HEK293 (cell line): Measurements from ENCODE around the gene PACS1.

Source experiments
- BCL11B ChIP-seq: fragments of 450-650 bp; formaldehyde crosslinking; IDR thresholded peaks from 2 replicates; pipeline ENCODE4 v1.5.1; 2016; ENCODE audit warnings: low read depth, missing biosample characterization, missing genetic modification characterization
- BCL6B ChIP-seq: fragments of 450-650 bp; formaldehyde crosslinking; IDR thresholded peaks from 2 replicates; pipeline ENCODE4 v1.5.1; 2017; ENCODE audit warnings: missing biosample characterization, missing genetic modification characterization
- KLF9 ChIP-seq: fragments of 450-650 bp; formaldehyde crosslinking; IDR thresholded peaks from 2 replicates; pipeline ENCODE4 v1.5.1; 2016; ENCODE audit warnings: missing biosample characterization, missing genetic modification characterization, low read depth
- PRDM1 ChIP-seq: fragments of 450-650 bp; formaldehyde crosslinking; IDR thresholded peaks from 2 replicates; pipeline ENCODE4; 2016; ENCODE audit warnings: missing biosample characterization, missing genetic modification characterization
- PRDM10 ChIP-seq: fragments of 450-650 bp; formaldehyde crosslinking; IDR thresholded peaks from 2 replicates; pipeline ENCODE4 v1.5.1; 2016; ENCODE audit warnings: missing biosample characterization, missing genetic modification characterization
- SP3 ChIP-seq: fragments of 450-650 bp; formaldehyde crosslinking; IDR thresholded peaks from 2 replicates; pipeline ENCODE4 v1.5.1; 2016; ENCODE audit warnings: missing biosample characterization, missing genetic modification characterization
- TRIM28 ChIP-seq: IDR thresholded peaks from 2 replicates; pipeline ENCODE4 v1.6.1; 2011; ENCODE audit warnings: low read length, control low read depth, borderline replicate concordance
- WT1 ChIP-seq: fragments of 450-650 bp; formaldehyde crosslinking; IDR thresholded peaks from 2 replicates; pipeline ENCODE4 v1.5.1; 2016; ENCODE audit warnings: missing biosample characterization, missing genetic modification characterization
- YY1 ChIP-seq: fragments of 450-650 bp; formaldehyde crosslinking; IDR thresholded peaks from 2 replicates; pipeline ENCODE4 v1.5.1; 2018; ENCODE audit warnings: missing biosample characterization, missing genetic modification characterization
- ZBTB10 ChIP-seq: fragments of 450-650 bp; formaldehyde crosslinking; IDR thresholded peaks from 2 replicates; pipeline ENCODE4 v1.5.1; 2016; ENCODE audit warnings: missing biosample characterization, missing genetic modification characterization
- ZBTB20 ChIP-seq: fragments of 450-650 bp; formaldehyde crosslinking; IDR thresholded peaks from 2 replicates; pipeline ENCODE4 v1.5.1; 2016; ENCODE audit warnings: missing biosample characterization, missing genetic modification characterization
- ZBTB26 ChIP-seq: fragments of 450-650 bp; formaldehyde crosslinking; optimal IDR thresholded peaks from 2 replicates; pipeline ENCODE3; 2016; ENCODE audit warnings: missing biosample characterization, mild to moderate bottlenecking, missing genetic modification characterization
- ZBTB48 ChIP-seq: fragments of 450-650 bp; formaldehyde crosslinking; IDR thresholded peaks from 2 replicates; pipeline ENCODE4 v1.5.1; 2016; ENCODE audit warnings: missing biosample characterization, missing genetic modification characterization
- ZBTB7A ChIP-seq: fragments of 450-650 bp; formaldehyde crosslinking; IDR thresholded peaks from 2 replicates; pipeline ENCODE4 v1.5.1; 2016; ENCODE audit warnings: low read depth, missing biosample characterization, missing genetic modification characterization
- ZBTB8A ChIP-seq: fragments of 450-650 bp; formaldehyde crosslinking; IDR thresholded peaks from 2 replicates; pipeline ENCODE4 v1.5.1; 2016; ENCODE audit warnings: missing biosample characterization, missing genetic modification characterization
- ZEB2 ChIP-seq: fragments of 450-650 bp; formaldehyde crosslinking; IDR thresholded peaks from 2 replicates; pipeline ENCODE4 v1.5.1; 2016; ENCODE audit warnings: missing biosample characterization, missing genetic modification characterization
- ZIC2 ChIP-seq: fragments of 450-650 bp; formaldehyde crosslinking; IDR thresholded peaks from 2 replicates; pipeline ENCODE4 v1.5.1; 2016; ENCODE audit warnings: missing biosample characterization, missing genetic modification characterization
- ZNF140 ChIP-seq: fragments of 450-650 bp; formaldehyde crosslinking; IDR thresholded peaks from 2 replicates; pipeline ENCODE4 v1.5.1; 2016; ENCODE audit warnings: missing biosample characterization, missing genetic modification characterization
- ZNF16 ChIP-seq: fragments of 450-650 bp; formaldehyde crosslinking; IDR thresholded peaks from 2 replicates; pipeline ENCODE4 v1.5.1; 2016; ENCODE audit warnings: low read depth, missing biosample characterization, missing genetic modification characterization
- ZNF184 ChIP-seq: fragments of 450-650 bp; IDR thresholded peaks from 2 replicates; pipeline ENCODE4 v1.5.1; 2018; ENCODE audit warnings: missing biosample characterization, mild to moderate bottlenecking, missing genetic modification characterization
- ZNF311 ChIP-seq: fragments of 450-650 bp; formaldehyde crosslinking; IDR thresholded peaks from 2 replicates; pipeline ENCODE4 v1.5.1; 2017; ENCODE audit warnings: missing biosample characterization, missing genetic modification characterization, borderline replicate concordance
- ZNF350 ChIP-seq: fragments of 450-650 bp; formaldehyde crosslinking; IDR thresholded peaks from 2 replicates; pipeline ENCODE4 v1.5.0; 2017; ENCODE audit warnings: missing biosample characterization, mild to moderate bottlenecking, missing genetic modification characterization
- ZNF391 ChIP-seq: fragments of 450-650 bp; formaldehyde crosslinking; IDR thresholded peaks from 2 replicates; pipeline ENCODE4 v1.5.1; 2016; ENCODE audit warnings: low read depth, missing biosample characterization, missing genetic modification characterization, borderline replicate concordance
- ZNF404 ChIP-seq: fragments of 450-650 bp; formaldehyde crosslinking; IDR thresholded peaks from 2 replicates; pipeline ENCODE4 v1.5.1; 2017; ENCODE audit warnings: missing biosample characterization, missing genetic modification characterization
- ZNF488 ChIP-seq: fragments of 450-650 bp; formaldehyde crosslinking; IDR thresholded peaks from 2 replicates; pipeline ENCODE4 v1.5.1; 2016; ENCODE audit warnings: missing biosample characterization, missing genetic modification characterization
- ZNF600 ChIP-seq: fragments of 450-650 bp; formaldehyde crosslinking; IDR thresholded peaks from 2 replicates; pipeline ENCODE4 v1.5.1; 2016; ENCODE audit warnings: missing biosample characterization, missing genetic modification characterization
- ZNF610 ChIP-seq: fragments of 450-650 bp; formaldehyde crosslinking; IDR thresholded peaks from 2 replicates; pipeline ENCODE4 v1.5.1; 2016; ENCODE audit warnings: missing biosample characterization, missing genetic modification characterization, borderline replicate concordance
- ZSCAN16 ChIP-seq: fragments of 450-650 bp; formaldehyde crosslinking; IDR thresholded peaks from 2 replicates; pipeline ENCODE4 v1.5.1; 2016; ENCODE audit warnings: missing biosample characterization, missing genetic modification characterization
- ZXDB ChIP-seq: fragments of 450-650 bp; formaldehyde crosslinking; IDR thresholded peaks from 2 replicates; pipeline ENCODE4 v1.5.1; 2016; ENCODE audit warnings: missing biosample characterization, missing genetic modification characterization

The PACS1 gene

GRCh38 chr11:66277471-66278362 lies 207.6 kb downstream of the PACS1 start, which contains the start of gene CNIH2 (continued):
- TF ChIP-seq ZSCAN16 (tag by site-specific recombination), result no peak
- 0 out of 2 replicates have a peak, but pooled peaks have one; percentile 25 for TF ChIP-seq BCL11B
- peak; percentile 64 for TF ChIP-seq ZBTB8A (tag by site-specific recombination)
- TF ChIP-seq PRDM10 (tag by site-specific recombination), result no peak
- 0 out of 2 replicates have a peak, but pooled peaks have one; percentile 10 for TF ChIP-seq ZBTB7A
- no peak for TF ChIP-seq BCL6B (tag by site-specific recombination)
- no peak for TF ChIP-seq ZNF404 (tag by site-specific recombination)
- TF ChIP-seq ZBTB10 (tag by site-specific recombination), result peak; percentile 33; the same call in 1 of the 2 replicates
- no peak for TF ChIP-seq TRIM28
- no peak for TF ChIP-seq ZNF184 (tag by site-specific recombination)
- no peak for TF ChIP-seq ZNF140 (tag by site-specific recombination)
- TF ChIP-seq KLF9 (tag by site-specific recombination), result no peak
- 0 out of 2 replicates have a peak, but pooled peaks have one; percentile 28 for TF ChIP-seq ZEB2 (tag by site-specific recombination)
- peak; percentile 38 for TF ChIP-seq ZBTB26 (tag by site-specific recombination)
- no peak for TF ChIP-seq PRDM1 (tag by site-specific recombination)
- no peak for TF ChIP-seq ZBTB48 (tag by site-specific recombination)
- no peak for TF ChIP-seq ZNF350 (tag by site-specific recombination)
- no peak for TF ChIP-seq ZNF391 (tag by site-specific recombination)
- TF ChIP-seq YY1 (tag by site-specific recombination), result no peak
- TF ChIP-seq ZNF311 (tag by site-specific recombination), result no peak
- no peak for TF ChIP-seq SP3 (tag by site-specific recombination)
- peak; percentile 64 for TF ChIP-seq ZNF600 (tag by site-specific recombination)
- no peak for TF ChIP-seq WT1 (tag by site-specific recombination)
- TF ChIP-seq ZBTB20 (tag by site-specific recombination), result 0 out of 2 replicates have a peak, but pooled peaks have one; percentile 11
- TF ChIP-seq ZNF16 (tag by site-specific recombination), result no peak
- 0 out of 2 replicates have a peak, but pooled peaks have one; percentile 14 for TF ChIP-seq ZIC2 (tag by site-specific recombination)
- TF ChIP-seq ZNF610 (tag by site-specific recombination), result no peak
- no peak for TF ChIP-seq ZXDB
- no peak for TF ChIP-seq ZNF488
